ENCODE data around the gene PKN1. TPM values are rescaled to one million over a fixed set of nuclear protein-coding genes. Genes with fewer than 3 reads are reported as not detected.

Gene PKN1
- total and polyA plus RNA-seq, 2 donors (not counting 1 experiment from before 2014, with no cell fraction given), result 114 to 171 TPM

DNA sequence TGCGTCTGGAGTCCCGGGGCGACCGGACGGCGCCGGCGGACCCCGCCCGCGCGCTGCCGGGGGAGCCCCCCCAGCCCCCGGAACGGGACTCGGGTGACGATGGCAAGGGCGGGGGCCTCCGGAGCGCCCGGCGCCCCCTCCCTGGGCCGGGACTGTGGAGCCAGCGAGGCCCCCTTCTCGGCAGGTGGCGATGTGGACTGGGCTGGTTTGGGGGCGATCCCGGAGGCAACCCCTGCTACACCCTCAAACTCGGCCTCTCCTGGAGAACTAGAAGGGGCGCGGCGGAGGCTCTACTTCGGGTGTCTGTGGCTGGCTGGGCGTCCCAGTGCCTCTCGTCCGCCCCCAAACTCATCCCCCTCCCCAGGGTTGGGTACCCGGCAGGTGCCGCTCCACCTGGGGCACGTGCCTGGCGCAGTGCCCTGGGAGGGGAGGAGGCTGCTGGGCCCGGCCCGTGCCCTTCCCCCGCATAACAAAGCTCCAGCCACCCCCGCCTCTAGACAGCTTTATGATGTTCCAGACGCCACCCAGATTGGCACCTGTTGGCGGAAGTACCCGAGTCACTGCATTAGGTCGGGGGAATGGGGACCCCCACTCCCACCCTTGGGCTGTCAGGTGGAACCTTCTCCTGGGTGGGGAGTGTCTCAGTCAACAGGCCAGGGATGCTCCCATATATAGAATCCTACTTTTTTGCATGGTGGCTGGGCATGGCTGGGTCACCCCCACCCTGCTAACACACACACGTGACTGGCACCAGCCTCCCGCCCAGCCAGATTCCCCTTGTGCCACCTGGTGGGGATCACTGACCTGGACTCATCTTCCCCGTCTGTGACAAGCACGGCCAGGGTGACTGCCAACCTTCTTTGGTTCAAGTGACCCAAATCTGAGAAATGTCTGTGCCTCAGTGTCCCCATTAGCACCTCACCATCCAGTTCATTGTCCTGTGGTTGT lies 722 bp downstream of the PKN1 start:
- Histone ChIP-seq H3K27ac (ENCODE audit: low read length in 2 of 2) (peak overlapping the region; percentile 76 to 86), H3K27me3 (replicated peaks in 1 of 4; ENCODE audit: control extremely low read depth in 1 of 4, control insufficient read depth in 3 of 4, insufficient read depth in 4 of 4, low read length in 3 of 4) (peaks cover 0 to 3% (median 0%) of the 10 kb centered on the region in 4 experiments), H2AFZ (ENCODE audit: insufficient read depth, low read depth, low read length, poor library complexity, severe bottlenecking) (peak overlapping the region; percentile 78), H3K79me2 (ENCODE audit: control insufficient read depth, insufficient read depth, low read length) (peaks cover 54% of the 10 kb centered on the region), H4K20me1 (ENCODE audit: control insufficient read depth, insufficient read depth, low read length, poor library complexity, severe bottlenecking) (peaks cover 15% of the 10 kb centered on the region), H3K4me2 (replicated peaks; ENCODE audit: low read depth, low read length, poor library complexity, severe bottlenecking) (peak overlapping the region; percentile 92), H3K9me3 (ENCODE audit: control extremely low read depth in 1 of 3, control insufficient read depth in 2 of 3, insufficient read depth in 1 of 3, low read length in 2 of 3) (peaks cover 0 to 3% (median 0%) of the 10 kb centered on the region in 3 donors), H3K4me1 (ENCODE audit: control insufficient read depth in 2 of 2, insufficient read depth in 2 of 2, low read length in 2 of 2) (peaks cover 21 to 29% of the 10 kb centered on the region in 2 donors), H3K4me3 (ENCODE audit: control extremely low read depth in 1 of 5, extremely low read depth in 1 of 5, insufficient read depth in 1 of 5, low read depth in 2 of 5, low read length in 4 of 5) (peak overlapping the region; percentile 14 to 78 (median 77)), H3K36me3 (replicated peaks in 1 of 2; ENCODE audit: control extremely low read depth in 1 of 2, control insufficient read depth in 1 of 2, extremely low read depth in 1 of 2, insufficient read depth in 2 of 2, low read length in 1 of 2) (no peaks in the 10 kb centered on the region), H3K9ac (ENCODE audit: low read length) (peak overlapping the region; percentile 88)
- peak overlapping the region; percentile 83 for H3K4me3 Mint-ChIP-seq
- H3K27ac Mint-ChIP-seq, result peak overlapping the region; percentile 89
- H3K9me3 Mint-ChIP-seq (ENCODE audit: insufficient read depth), result no peaks in the 10 kb centered on the region
- DNase-seq, result peak; percentile 78
- peak; percentile 44 for ATAC-seq (ENCODE audit: low read depth)
- TF ChIP-seq EZH2 (IDR thresholded peaks at IDR 0.05; ENCODE audit: borderline replicate concordance, insufficient read depth, low read depth, low read length, poor library complexity, severe bottlenecking), result no peak
- peak; percentile 14 for TF ChIP-seq CTCF (IDR thresholded peaks at IDR 0.05)
- WGBS (ENCODE audit: insufficient coverage), result 2% methylated on average over 39 of the region's 52 CpGs
- peaks cover 33% of the 10 kb centered on the region for H3K4me1 Mint-ChIP-seq
- intact Hi-C loops (cut with micrococcal nuclease), result no loop called here
- ChIA-PET CTCF (no interaction called here), POLR2A (interaction anchor here (0.5 to 1.6 kb wide), 3 partner anchors 10 to 293 kb away, joined by 4 to 5 read pairs (median 4); no protein-coding TSS in a partner anchor)
- no peaks in the 10 kb centered on the region for H3K27me3 Mint-ChIP-seq

Data from B cell (primary cell).